Measurements from ENCODE around the gene TP53TG3B. TPM values are rescaled to one million over a fixed set of nuclear protein-coding genes. Genes with fewer than 3 reads are reported as not detected.
"Not testable (repeated sequence)": the region's sequence is repeated elsewhere in the genome, so short reads cannot be mapped to it uniquely, and the experiment has no call there.

Gene TP53TG3B, protein sequence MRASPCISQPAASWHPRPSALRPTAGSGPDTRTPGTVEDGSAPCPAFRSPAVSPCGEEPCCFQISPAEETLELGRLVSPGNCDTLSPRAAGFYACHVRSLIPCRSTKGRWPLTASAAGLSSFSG
- not detected in 2 replicates for total RNA-seq (2013; cell fraction: nucleolus; rRNA removed)
- total RNA-seq (2014; rRNA removed) (not detected in 2 replicates), total RNA-seq (2014; rRNA removed; fragmentation: Illumina TruSeq; extraction: Trizol) (not detected in 2 replicates), total RNA-seq (2021) (not detected in 2 replicates), polyA plus RNA-seq (2011; rRNA removed) (not detected in 2 replicates), polyA plus RNA-seq (2014; fragmentation: Illumina TruSeq; extraction: Trizol) (not detected in 2 replicates), polyA plus RNA-seq (2014; fragmentation: Nextera tagmentation; extraction: Ambion mirVana) (not detected), polyA plus RNA-seq (2014; rRNA removed) (not detected in 2 replicates), polyA plus RNA-seq (2016; fragmentation: Nextera tagmentation; extraction: Ambion mirVana) (not detected), polyA minus RNA-seq (2011; rRNA and poly(A)+ RNA removed) (not detected in 2 replicates), Bru-seq, nascent RNA (not detected), BruChase-seq, experiment 1, labeled RNA remaining after a 6-hour chase (not detected), BruChase-seq, experiment 2, labeled RNA remaining after a 2-hour chase (not detected)
- not detected for polyA plus RNA-seq (2011; ENCODE audit: low read depth)
- polyA plus RNA-seq (2011; cell fraction: cytosol; rRNA removed): not detected in 2 replicates
- polyA plus RNA-seq (2011; cell fraction: nucleus; rRNA removed): not detected in 2 replicates
- polyA plus RNA-seq (2012): not detected in 2 replicates
- polyA minus RNA-seq (2011; cell fraction: cytosol; rRNA and poly(A)+ RNA removed): not detected in 2 replicates
- polyA minus RNA-seq (2011; cell fraction: nucleus; rRNA and poly(A)+ RNA removed): not detected in 2 replicates
- long read RNA-seq, experiment 1: 0 reads
- long read RNA-seq, experiment 2: 0 reads

DNA sequence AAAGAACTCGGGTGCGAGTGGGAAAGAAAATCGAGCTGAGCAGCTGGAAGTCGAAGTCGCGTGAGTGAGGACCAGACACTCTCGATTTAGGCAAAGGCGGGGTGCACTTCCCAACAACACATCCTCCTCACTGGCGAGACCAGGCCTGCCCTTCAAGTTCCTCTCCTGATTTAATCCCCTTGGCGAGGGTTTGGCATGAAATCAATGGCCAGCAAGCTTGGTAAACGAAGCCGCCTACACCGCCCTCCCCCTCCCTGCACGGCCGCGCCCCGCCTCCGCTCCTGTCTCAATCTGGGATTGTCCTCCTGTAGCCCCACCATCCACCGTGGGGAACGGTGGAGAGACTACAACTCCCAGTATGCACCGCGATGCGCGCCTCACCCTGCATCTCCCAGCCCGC is at the start of gene TP53TG3B:
Gene TP53TG3B (plus strand): TSS at position 301 of the 400 bp plus-strand sequence. CDS start 68 bp downstream, at position 369.
- H2AFZ ChIP-seq (ENCODE audit: control insufficient read depth, low read depth, low read length); H3K79me2 ChIP-seq (ENCODE audit: control insufficient read depth, insufficient read depth, low read length); H4K20me1 ChIP-seq (ENCODE audit: control insufficient read depth, insufficient read depth); H3K4me1 ChIP-seq (ENCODE audit: control insufficient read depth, insufficient read depth, low read length); ATAC-seq; H3K27me3 ChIP-seq (replicated peaks in 1 of 2; ENCODE audit: control insufficient read depth in 2 of 2, insufficient read depth in 2 of 2, low read length in 1 of 2); RAD21 ChIA-PET (ENCODE audit: unreplicated experiment); CTCF ChIA-PET; H3K27ac ChIP-seq (ENCODE audit: control insufficient read depth, insufficient read depth); H3K4me3 ChIP-seq; H3K4me2 ChIP-seq (ENCODE audit: control insufficient read depth, insufficient read depth); H3K9ac ChIP-seq (ENCODE audit: control insufficient read depth, insufficient read depth, low read length); intact Hi-C loops (cut with micrococcal nuclease; ENCODE audit: unreplicated experiment); BruUV-seq (replicated peaks); DNase-seq (ENCODE audit: low read depth, low spot score); H3K36me3 ChIP-seq (ENCODE audit: control insufficient read depth in 2 of 2, insufficient read depth in 2 of 2, low read length in 1 of 2); in situ Hi-C loops (cut with MboI); H3K9me3 ChIP-seq (replicated peaks; ENCODE audit: control insufficient read depth, insufficient read depth, low read length); FAIRE-seq; SMC1A ChIA-PET (ENCODE audit: uncharacterized antibody, unreplicated experiment); POLR2A ChIA-PET: not testable (repeated sequence)
- WGBS (ENCODE audit: insufficient coverage, insufficient replicate concordance, low lambda C conversion rate, missing lambda C conversion rate): no CpG with 5 or more reads among the region's 25 CpGs

DNA sequence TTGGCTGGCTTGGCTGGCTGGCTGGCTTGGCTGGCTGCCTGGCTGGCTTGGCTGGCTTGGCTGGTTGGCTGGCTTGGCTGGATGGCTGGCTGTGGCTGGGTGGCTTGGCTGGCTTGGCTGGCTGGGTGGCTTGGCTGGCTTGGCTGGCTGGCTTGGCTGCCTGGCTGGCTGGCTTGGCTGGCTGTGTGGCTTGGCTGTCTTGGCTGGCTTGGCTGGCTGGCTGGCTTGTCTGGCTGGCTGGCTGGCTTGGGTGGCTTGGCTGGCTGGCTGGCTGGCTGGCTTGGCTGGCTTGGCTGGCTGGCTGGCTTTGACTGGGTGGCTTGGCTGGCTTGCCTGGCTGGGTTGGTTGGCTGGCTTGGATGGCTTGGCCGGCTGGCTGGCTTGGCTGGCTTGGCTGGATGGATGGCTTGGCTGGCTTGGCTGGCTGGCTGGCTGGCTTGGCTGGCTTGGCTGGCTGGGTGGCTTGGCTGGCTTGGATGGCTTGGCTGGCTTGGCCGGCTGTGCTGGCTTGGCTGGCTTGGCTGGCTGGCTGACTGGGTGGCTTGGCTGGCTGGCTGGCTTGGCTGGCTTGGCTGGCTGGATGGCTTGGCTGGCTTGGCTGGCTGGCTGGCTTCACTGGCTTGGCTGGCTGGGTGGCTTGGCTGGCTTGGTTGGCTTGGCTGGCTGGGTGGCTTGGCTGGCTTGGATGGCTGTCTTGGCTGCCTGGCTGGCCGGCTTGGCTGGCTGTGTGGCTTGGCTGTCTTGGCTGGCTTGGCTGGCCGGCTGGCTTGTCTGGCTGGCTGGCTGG is 24.2 kb upstream of the TP53TG3B start:
- H3K4me3 ChIP-seq, FAIRE-seq: not testable (repeated sequence)

DNA sequence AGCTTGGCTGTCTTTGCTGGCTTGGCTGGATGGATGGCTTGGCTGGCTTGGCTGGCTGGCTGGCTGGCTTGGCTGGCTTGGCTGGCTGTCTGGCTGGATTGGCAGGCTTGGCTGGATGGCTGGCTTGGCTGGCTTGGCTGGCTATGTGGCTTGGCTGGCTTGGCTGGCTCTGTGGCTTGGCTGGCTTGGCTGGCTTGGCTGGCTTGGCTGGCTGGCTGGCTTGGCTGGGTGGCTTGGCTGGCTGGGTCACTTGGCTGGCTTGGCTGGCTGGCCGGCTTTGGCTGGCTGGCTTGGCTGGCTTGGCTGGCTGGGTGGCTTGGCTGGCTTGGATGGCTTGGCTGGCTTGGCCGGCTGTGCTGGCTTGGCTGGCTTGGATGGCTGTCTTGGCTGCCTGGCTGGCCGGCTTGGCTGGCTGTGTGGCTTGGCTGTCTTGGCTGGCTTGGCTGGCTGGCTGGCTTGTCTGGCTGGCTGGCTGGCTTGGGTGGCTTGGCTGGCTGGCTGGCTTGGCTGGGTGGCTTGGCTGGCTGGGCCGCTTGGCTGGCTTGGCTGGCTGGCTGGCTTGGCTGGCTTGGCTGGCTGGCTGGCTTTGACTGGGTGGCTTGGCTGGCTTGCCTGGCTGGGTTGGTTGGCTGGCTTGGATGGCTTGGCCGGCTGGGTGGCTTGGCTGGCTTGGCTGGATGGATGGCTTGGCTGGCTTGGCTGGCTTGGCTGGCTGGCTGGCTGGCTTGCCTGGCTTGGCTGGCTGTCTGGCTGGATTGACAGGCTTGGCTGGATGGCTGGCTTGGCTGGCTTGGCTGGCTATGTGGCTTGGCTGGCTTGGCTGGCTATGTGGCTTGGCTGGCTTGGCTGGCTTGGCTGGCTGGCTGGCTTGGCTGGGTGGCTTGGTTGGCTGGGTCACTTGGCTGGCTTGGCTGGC is 22.8 kb upstream of the TP53TG3B start:
- H2AFZ ChIP-seq (ENCODE audit: control insufficient read depth, low read depth, low read length); ATAC-seq; SMC1A ChIA-PET (ENCODE audit: uncharacterized antibody, unreplicated experiment); H3K4me2 ChIP-seq (ENCODE audit: control insufficient read depth, insufficient read depth); H3K27me3 ChIP-seq (replicated peaks in 1 of 2; ENCODE audit: control insufficient read depth in 2 of 2, insufficient read depth in 2 of 2, low read length in 1 of 2); H4K20me1 ChIP-seq (ENCODE audit: control insufficient read depth, insufficient read depth); H3K27ac ChIP-seq (ENCODE audit: control insufficient read depth, insufficient read depth); FAIRE-seq; H3K4me1 ChIP-seq (ENCODE audit: control insufficient read depth, insufficient read depth, low read length); BruUV-seq (replicated peaks); H3K79me2 ChIP-seq (ENCODE audit: control insufficient read depth, insufficient read depth, low read length); RAD21 ChIA-PET (ENCODE audit: unreplicated experiment); intact Hi-C loops (cut with micrococcal nuclease; ENCODE audit: unreplicated experiment); H3K9me3 ChIP-seq (replicated peaks; ENCODE audit: control insufficient read depth, insufficient read depth, low read length); DNase-seq (ENCODE audit: low read depth, low spot score); POLR2A ChIA-PET; in situ Hi-C loops (cut with MboI); CTCF ChIA-PET; H3K9ac ChIP-seq (ENCODE audit: control insufficient read depth, insufficient read depth, low read length); H3K36me3 ChIP-seq (ENCODE audit: control insufficient read depth in 2 of 2, insufficient read depth in 2 of 2, low read length in 1 of 2); H3K4me3 ChIP-seq: not testable (repeated sequence)
- WGBS (ENCODE audit: insufficient coverage, insufficient replicate concordance, low lambda C conversion rate, missing lambda C conversion rate): 44% methylated on average over 5 of the region's 5 CpGs

More for the DNA sequence above, 24.2 kb upstream of the TP53TG3B start:
- CTCF ChIA-PET; H3K79me2 ChIP-seq (ENCODE audit: control insufficient read depth, insufficient read depth, low read length); DNase-seq (ENCODE audit: low read depth, low spot score); BruUV-seq (replicated peaks); POLR2A ChIA-PET; in situ Hi-C loops (cut with MboI); H2AFZ ChIP-seq (ENCODE audit: control insufficient read depth, low read depth, low read length); intact Hi-C loops (cut with micrococcal nuclease; ENCODE audit: unreplicated experiment); H3K27ac ChIP-seq (ENCODE audit: control insufficient read depth, insufficient read depth); H4K20me1 ChIP-seq (ENCODE audit: control insufficient read depth, insufficient read depth); RAD21 ChIA-PET (ENCODE audit: unreplicated experiment); ATAC-seq; H3K27me3 ChIP-seq (replicated peaks in 1 of 2; ENCODE audit: control insufficient read depth in 2 of 2, insufficient read depth in 2 of 2, low read length in 1 of 2); H3K9ac ChIP-seq (ENCODE audit: control insufficient read depth, insufficient read depth, low read length); H3K4me2 ChIP-seq (ENCODE audit: control insufficient read depth, insufficient read depth); H3K9me3 ChIP-seq (replicated peaks; ENCODE audit: control insufficient read depth, insufficient read depth, low read length); H3K36me3 ChIP-seq (ENCODE audit: control insufficient read depth in 2 of 2, insufficient read depth in 2 of 2, low read length in 1 of 2); H3K4me1 ChIP-seq (ENCODE audit: control insufficient read depth, insufficient read depth, low read length); SMC1A ChIA-PET (ENCODE audit: uncharacterized antibody, unreplicated experiment): not testable (repeated sequence)
- 28% methylated on average over 4 of the region's 4 CpGs for WGBS (ENCODE audit: insufficient coverage, insufficient replicate concordance, low lambda C conversion rate, missing lambda C conversion rate)

All from GM12878 (cell line).